IMR-90 (cell line): ENCODE results near the gene MPRIP.

Experiments used
- BHLHE40 ChIP-seq: fragments of 150-350 bp; IDR thresholded peaks from 2 replicates; pipeline ENCODE4 v1.6.1; 2016; ENCODE audit warnings: mild to moderate bottlenecking, low read depth, low read length
- CEBPB ChIP-seq: IDR thresholded peaks from 2 replicates; pipeline ENCODE4 v1.6.1; 2012; ENCODE audit warnings: low read depth, low read length, improper control_type of control experiment
- CHD1 ChIP-seq: IDR thresholded peaks from 2 replicates; pipeline ENCODE4 v1.6.1; 2012; ENCODE audit warnings: low read depth, low read length, improper control_type of control experiment
- CTCF ChIP-seq: conservative IDR thresholded peaks from 2 replicates; pipeline ENCODE4 v1.5.1; 2012; ENCODE audit warnings: mild to moderate bottlenecking, low read depth, low read length, improper control_type of control experiment
- FOS ChIP-seq: fragments of 150-350 bp; IDR thresholded peaks from 2 replicates; pipeline ENCODE4 v1.6.1; 2016; ENCODE audit warnings: low read depth, low read length
- MAFK ChIP-seq: IDR thresholded peaks from 2 replicates; pipeline ENCODE4 v1.6.1; 2012; ENCODE audit warnings: low read depth, low read length, improper control_type of control experiment
- POLR2A ChIP-seq: IDR thresholded peaks from 2 replicates; pipeline ENCODE4 v1.6.1; 2012; ENCODE audit warnings: mild to moderate bottlenecking, low read depth, low read length
- RAD21 ChIP-seq: IDR thresholded peaks from 2 replicates; pipeline ENCODE4 v1.6.1; 2012; ENCODE audit warnings: low read length, improper control_type of control experiment
- SMC3 ChIP-seq: fragments of 150-350 bp; IDR thresholded peaks from 2 replicates; pipeline ENCODE4 v1.6.1; 2016; ENCODE audit warnings: low read depth, mild to moderate bottlenecking, antibody characterized with exemption, low read length, moderate library complexity

- TF ChIP-seq CTCF (no peak), BHLHE40 (no peak), CEBPB (no peak), FOS (no peak), POLR2A (no peak), SMC3 (no peak), CHD1 (no peak), MAFK (no peak), RAD21 (no peak)
These were observed 45.8 kb downstream of the MPRIP start for GRCh38 chr17:17088086-17088485.
